Measurements from ENCODE around the gene PEX10.

PEX10 gene

GRCh38 chr1:2399890-2400575 lies 12.3 kb downstream of the PEX10 start:
- no peak for DNase-seq (ENCODE audit: low read depth)
- no peak overlapping the region for H3K4me3 ChIP-seq (ENCODE audit: low read depth, low read length)
- TF ChIP-seq MAX (IDR thresholded peaks at IDR 0.05; ENCODE audit: low read depth, low read length): no peak
- TF ChIP-seq POLR2A (IDR thresholded peaks at IDR 0.05; ENCODE audit: extremely low read depth, insufficient read length): no peak
- TF ChIP-seq MYC (IDR thresholded peaks at IDR 0.05; ENCODE audit: low read depth, low read length): no peak
- no peak for TF ChIP-seq CTCF (IDR thresholded peaks at IDR 0.05; ENCODE audit: low read depth, low read length)

- TF ChIP-seq POLR2A (IDR thresholded peaks at IDR 0.05; ENCODE audit: extremely low read depth, insufficient read length): no peak
- TF ChIP-seq MAX (IDR thresholded peaks at IDR 0.05; ENCODE audit: low read depth, low read length): no peak
- no peak for TF ChIP-seq CTCF (IDR thresholded peaks at IDR 0.05; ENCODE audit: low read depth, low read length)
- no peak for TF ChIP-seq MYC (IDR thresholded peaks at IDR 0.05; ENCODE audit: low read depth, low read length)
- DNase-seq (ENCODE audit: low read depth): no peak
- H3K4me3 ChIP-seq (ENCODE audit: low read depth, low read length): no peak overlapping the region
Measured at GRCh38 chr1:2398871-2399270, 13.5 kb downstream of the PEX10 start.

- TF ChIP-seq POLR2A (IDR thresholded peaks at IDR 0.05; ENCODE audit: extremely low read depth, insufficient read length) (no peak), MAX (IDR thresholded peaks at IDR 0.05; ENCODE audit: low read depth, low read length) (no peak), CTCF (IDR thresholded peaks at IDR 0.05; ENCODE audit: low read depth, low read length) (no peak), MYC (IDR thresholded peaks at IDR 0.05; ENCODE audit: low read depth, low read length) (no peak)
- H3K4me3 ChIP-seq (ENCODE audit: low read depth, low read length): no peak overlapping the region
- no peak for DNase-seq (ENCODE audit: low read depth)
Measured at GRCh38 chr1:2397007-2397679, 15.2 kb downstream of the PEX10 start.

- DNase-seq (ENCODE audit: low read depth): peak; percentile 43
- TF ChIP-seq POLR2A (IDR thresholded peaks at IDR 0.05; ENCODE audit: extremely low read depth, insufficient read length) (no peak), MYC (IDR thresholded peaks at IDR 0.05; ENCODE audit: low read depth, low read length) (no peak), MAX (IDR thresholded peaks at IDR 0.05; ENCODE audit: low read depth, low read length) (no peak), CTCF (IDR thresholded peaks at IDR 0.05; ENCODE audit: low read depth, low read length) (no peak)
- no peak overlapping the region for H3K4me3 ChIP-seq (ENCODE audit: low read depth, low read length)
Measured at GRCh38 chr1:2396476-2396875, 15.9 kb downstream of the PEX10 start.

- no peak for TF ChIP-seq POLR2A (IDR thresholded peaks at IDR 0.05; ENCODE audit: extremely low read depth, insufficient read length)
- no peak for TF ChIP-seq MAX (IDR thresholded peaks at IDR 0.05; ENCODE audit: low read depth, low read length)
Measured at GRCh38 chr1:2396059-2396458, 16.3 kb downstream of the PEX10 start.

GRCh38 chr1:2395245-2395644 lies 17.1 kb downstream of the PEX10 start:
- no peak for TF ChIP-seq CTCF (IDR thresholded peaks at IDR 0.05; ENCODE audit: low read depth, low read length)
- no peak for TF ChIP-seq POLR2A (IDR thresholded peaks at IDR 0.05; ENCODE audit: extremely low read depth, insufficient read length)
- TF ChIP-seq MAX (IDR thresholded peaks at IDR 0.05; ENCODE audit: low read depth, low read length): no peak
- no peak for TF ChIP-seq MYC (IDR thresholded peaks at IDR 0.05; ENCODE audit: low read depth, low read length)
- no peak overlapping the region for H3K4me3 ChIP-seq (ENCODE audit: low read depth, low read length)
- no peak for DNase-seq (ENCODE audit: low read depth)

More at GRCh38 chr1:2396059-2396458, 16.3 kb downstream of the PEX10 start:
- DNase-seq (ENCODE audit: low read depth): no peak
- H3K4me3 ChIP-seq (ENCODE audit: low read depth, low read length): no peak overlapping the region
